PC-9 (cell line): ENCODE results near the gene BUD13. TPM values are rescaled to one million over a fixed set of nuclear protein-coding genes. Genes with fewer than 3 reads are reported as not detected.

Source experiments
- BruUV-seq: library from RNA; stranded (reverse); fragments of 400-500 nt; replicated peaks from 2 replicates; lab custom pipeline; 2021; lab: Mats Ljungman, UMichigan
- CTCF ChIA-PET: fragments of 300-600 bp; sonication (Branson Sonifier 250); formaldehyde crosslinking; loops from one replicate; lab custom pipeline; 2022; ENCODE audit warnings: antibody characterized with exemption; lab: Charles Lee
- POLR2A ChIA-PET: fragments of 300-600 bp; sonication (Branson Sonifier 250); formaldehyde crosslinking; loops from one replicate; lab custom pipeline; 2022; ENCODE audit warnings: antibody characterized with exemption; ENCODE audit not compliant: unreplicated experiment; lab: Charles Lee
- DNase-seq, 2 experiments: peaks; one replicate each; pipeline versions ENCODE4 v3.0.0 to v3.0.0-alpha.2; 2015 to 2022; ENCODE audit warnings: mixed read lengths in 1 of 2
- H2AFZ ChIP-seq: fragments of 200-600 bp; sonication (generic); 2 replicates; pipeline ENCODE4 v1.8.1; 2017; ENCODE audit warnings: antibody characterized with exemption
- H3F3A ChIP-seq: fragments of 200-600 bp; sonication (generic); 2 replicates; pipeline ENCODE4 v1.8.1; 2017; ENCODE audit warnings: antibody characterized with exemption, mild to moderate bottlenecking, low read depth; ENCODE audit not compliant: insufficient read depth
- H3K27ac ChIP-seq: fragments of 200-600 bp; sonication (generic); 2 replicates; pipeline ENCODE4 v1.6.1; 2016; ENCODE audit warnings: mixed run types
- H3K27me3 ChIP-seq: fragments of 200-600 bp; sonication (generic); 2 replicates; pipeline ENCODE4 v1.6.1; 2016; ENCODE audit warnings: low read depth, mixed run types; ENCODE audit not compliant: insufficient read depth
- H3K36me3 ChIP-seq: fragments of 200-600 bp; sonication (generic); 2 replicates; pipeline ENCODE4 v1.6.1; 2016; ENCODE audit warnings: low read depth, mixed run types
- H3K4me1 ChIP-seq: fragments of 200-600 bp; sonication (generic); replicated peaks from 2 replicates; pipeline ENCODE4 v1.6.1; 2016; ENCODE audit warnings: mixed run types; ENCODE audit not compliant: insufficient read depth
- H3K4me2 ChIP-seq: fragments of 200-600 bp; sonication (generic); 2 replicates; pipeline ENCODE4 v1.6.1; 2017; ENCODE audit warnings: mixed run types
- H3K4me3 ChIP-seq: fragments of 200-600 bp; sonication (generic); 2 replicates; pipeline ENCODE4 v1.6.1; 2016; ENCODE audit warnings: mixed run types
- H3K79me2 ChIP-seq: fragments of 200-600 bp; sonication (generic); 2 replicates; pipeline ENCODE4 v1.6.1; 2017; ENCODE audit warnings: low read depth, mixed run types
- H3K9me2 ChIP-seq: fragments of 200-600 bp; sonication (generic); 2 replicates; pipeline ENCODE4 v1.8.1; 2017; ENCODE audit warnings: mild to moderate bottlenecking; ENCODE audit not compliant: insufficient read depth
- H3K9me3 ChIP-seq: fragments of 200-600 bp; sonication (generic); 2 replicates; pipeline ENCODE4 v1.8.1; 2016; ENCODE audit warnings: low read depth; ENCODE audit not compliant: insufficient read depth
- H4K20me1 ChIP-seq: fragments of 200-600 bp; sonication (generic); 2 replicates; pipeline ENCODE4 v1.8.1; 2017; ENCODE audit not compliant: insufficient read depth
- CTCF ChIP-seq: fragments of 200-600 bp; sonication (generic); conservative IDR thresholded peaks from 2 replicates; pipeline ENCODE4 v1.6.1; 2017; ENCODE audit warnings: mixed run types, antibody characterized with exemption, mild to moderate bottlenecking, moderate library complexity
- EZH2 ChIP-seq: fragments of 200-600 bp; sonication (generic); IDR thresholded peaks from 2 replicates; pipeline ENCODE4 v1.8.0; 2017; ENCODE audit warnings: antibody characterized with exemption, low read depth
- intact Hi-C: fragments of 100-400 bp; cut with micrococcal nuclease; formaldehyde crosslinking; loops from one replicate; pipeline ENCODE4 v1.10.0; 2022; ENCODE audit not compliant: unreplicated experiment
- total RNA-seq: library from RNA; stranded (reverse); gene quantifications from 2 replicates; pipeline ENCODE4 v1.2.3, GENCODE V29; 2021

BUD13 gene
- total RNA-seq, 1 experiment from 2014 or later: 16.4 TPM

- Histone ChIP-seq H3K4me3 (no peak overlapping the region), H3K27ac (no peak overlapping the region), H3K9me3 (no peaks in the 10 kb centered on the region), H3F3A (peaks cover 2% of the 10 kb centered on the region), H3K9me2 (no peaks in the 10 kb centered on the region), H2AFZ (no peak overlapping the region), H3K36me3 (no peaks in the 10 kb centered on the region), H3K27me3 (no peaks in the 10 kb centered on the region), H3K79me2 (no peaks in the 10 kb centered on the region), H3K4me2 (no peak overlapping the region), H4K20me1 (no peaks in the 10 kb centered on the region), H3K4me1 (peaks cover 9% of the 10 kb centered on the region; the same call in 1 of the 2 replicates)
- no TSS peak for BruUV-seq
- no peak for DNase-seq
- intact Hi-C loops: no loop called here
- ChIA-PET CTCF (no interaction called here), POLR2A (no interaction called here)
- TF ChIP-seq EZH2: no peak
- no peak for TF ChIP-seq CTCF
Measured at GRCh38 chr11:116797816-116798215, 25.0 kb upstream of the BUD13 start.

- Histone ChIP-seq H4K20me1 (no peaks in the 10 kb centered on the region), H3K9me2 (no peaks in the 10 kb centered on the region), H3K27ac (no peak overlapping the region), H3K27me3 (no peaks in the 10 kb centered on the region), H3K4me2 (no peak overlapping the region), H3F3A (peaks cover 5% of the 10 kb centered on the region), H3K4me3 (no peak overlapping the region), H3K4me1 (peaks cover 12% of the 10 kb centered on the region; the same call in 1 of the 2 replicates), H3K36me3 (no peaks in the 10 kb centered on the region), H3K79me2 (no peaks in the 10 kb centered on the region), H3K9me3 (no peaks in the 10 kb centered on the region), H2AFZ (no peak overlapping the region)
- TF ChIP-seq EZH2: no peak
- no peak for TF ChIP-seq CTCF
- ChIA-PET POLR2A (no interaction called here), CTCF (interaction anchor here (0.7 kb wide), 1 partner anchor 700 kb away, joined by 3 read pairs; no protein-coding TSS in a partner anchor)
- no TSS peak for BruUV-seq
- intact Hi-C loops: no loop called here
- no peak for DNase-seq
Measured at GRCh38 chr11:116796548-116796947, 23.8 kb upstream of the BUD13 start.

GRCh38 chr11:116794851-116795250 is 22.1 kb upstream of the BUD13 start:
- no peak overlapping the region for H2AFZ ChIP-seq
- no peak overlapping the region for H3K4me2 ChIP-seq
- H3K4me1 ChIP-seq: peaks cover 8% of the 10 kb centered on the region; the same call in 1 of the 2 replicates
- no TSS peak for BruUV-seq
- POLR2A ChIA-PET: interaction anchor here (0.7 kb wide), 1 partner anchor 436 kb away, joined by 3 read pairs; no protein-coding TSS in a partner anchor
- no peak overlapping the region for H3K27ac ChIP-seq
- intact Hi-C loops: no loop called here
- H3K4me3 ChIP-seq: no peak overlapping the region
- no peaks in the 10 kb centered on the region for H3K9me2 ChIP-seq
- TF ChIP-seq EZH2 (no peak), CTCF (no peak)
- no peaks in the 10 kb centered on the region for H3K79me2 ChIP-seq
- H3F3A ChIP-seq: peaks cover 5% of the 10 kb centered on the region
- CTCF ChIA-PET: no interaction called here
- H3K9me3 ChIP-seq: no peaks in the 10 kb centered on the region
- no peaks in the 10 kb centered on the region for H3K27me3 ChIP-seq
- H4K20me1 ChIP-seq: no peaks in the 10 kb centered on the region
- no peaks in the 10 kb centered on the region for H3K36me3 ChIP-seq
- no peak for DNase-seq
